Measurements from ENCODE around the gene PTPRO. TPM values are rescaled to one million over a fixed set of nuclear protein-coding genes. Genes with fewer than 3 reads are reported as not detected.

Gene PTPRO
- total RNA-seq, 2 experiments from 2014 or later = 0.47 to 0.63 TPM

DNA sequence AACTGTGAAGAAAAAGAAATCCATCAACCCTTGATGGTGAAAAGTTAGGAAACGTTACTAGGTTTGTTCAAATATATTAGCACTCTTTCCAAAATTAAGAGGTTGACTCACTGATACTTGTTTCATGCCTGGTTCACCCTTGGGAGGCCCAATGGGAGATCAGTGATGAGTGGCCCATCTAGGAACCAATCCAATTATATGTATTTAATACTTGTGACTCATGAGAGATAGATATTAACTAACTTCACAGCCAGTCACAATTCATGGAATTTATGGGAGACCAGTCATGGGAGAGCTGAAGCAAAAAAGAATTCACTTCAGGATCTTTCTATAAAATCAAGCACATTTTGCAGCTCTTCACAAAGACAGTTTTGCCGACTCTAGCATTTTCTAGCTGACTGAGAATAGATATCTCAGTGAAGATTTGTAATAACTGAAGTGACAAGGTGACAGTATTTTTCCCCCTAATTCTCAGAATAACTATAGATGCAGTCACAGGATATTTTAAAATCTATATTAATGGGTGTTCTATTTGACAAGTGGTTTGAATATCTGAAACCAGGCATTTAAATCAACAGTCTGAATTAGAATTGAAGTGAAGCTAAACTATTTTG lies 236.7 kb downstream of the PTPRO start:
- Mint-ChIP-seq H3K27ac (peak overlapping the region; percentile 33), H3K36me3 (ENCODE audit: low read depth) (peaks cover 3% of the 10 kb centered on the region), H3K4me3 (no peak overlapping the region), H3K9me3 (no peaks in the 10 kb centered on the region), H3K4me1 (ENCODE audit: low read depth) (peaks cover 38% of the 10 kb centered on the region), H3K27me3 (no peaks in the 10 kb centered on the region)
- DNase-seq = no peak
- TF ChIP-seq, protein P1, sequence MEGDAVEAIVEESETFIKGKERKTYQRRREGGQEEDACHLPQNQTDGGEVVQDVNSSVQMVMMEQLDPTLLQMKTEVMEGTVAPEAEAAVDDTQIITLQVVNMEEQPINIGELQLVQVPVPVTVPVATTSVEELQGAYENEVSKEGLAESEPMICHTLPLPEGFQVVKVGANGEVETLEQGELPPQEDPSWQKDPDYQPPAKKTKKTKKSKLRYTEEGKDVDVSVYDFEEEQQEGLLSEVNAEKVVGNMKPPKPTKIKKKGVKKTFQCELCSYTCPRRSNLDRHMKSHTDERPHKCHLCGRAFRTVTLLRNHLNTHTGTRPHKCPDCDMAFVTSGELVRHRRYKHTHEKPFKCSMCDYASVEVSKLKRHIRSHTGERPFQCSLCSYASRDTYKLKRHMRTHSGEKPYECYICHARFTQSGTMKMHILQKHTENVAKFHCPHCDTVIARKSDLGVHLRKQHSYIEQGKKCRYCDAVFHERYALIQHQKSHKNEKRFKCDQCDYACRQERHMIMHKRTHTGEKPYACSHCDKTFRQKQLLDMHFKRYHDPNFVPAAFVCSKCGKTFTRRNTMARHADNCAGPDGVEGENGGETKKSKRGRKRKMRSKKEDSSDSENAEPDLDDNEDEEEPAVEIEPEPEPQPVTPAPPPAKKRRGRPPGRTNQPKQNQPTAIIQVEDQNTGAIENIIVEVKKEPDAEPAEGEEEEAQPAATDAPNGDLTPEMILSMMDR (IDR thresholded peaks at IDR 0.05) = no peak
- ChIA-PET POLR2A (interaction anchor here (0.7 to 1.3 kb wide), 3 partner anchors 9 to 930 kb away, joined by 3 read pairs; no protein-coding TSS in a partner anchor), CTCF (interaction anchor here (1.1 to 5.1 kb wide), 8 partner anchors 9 to 26 kb away, joined by 3 to 46 read pairs (median 6); no protein-coding TSS in a partner anchor)
- intact Hi-C loops (cut with micrococcal nuclease) = no loop called here
- ATAC-seq = no peak

DNA sequence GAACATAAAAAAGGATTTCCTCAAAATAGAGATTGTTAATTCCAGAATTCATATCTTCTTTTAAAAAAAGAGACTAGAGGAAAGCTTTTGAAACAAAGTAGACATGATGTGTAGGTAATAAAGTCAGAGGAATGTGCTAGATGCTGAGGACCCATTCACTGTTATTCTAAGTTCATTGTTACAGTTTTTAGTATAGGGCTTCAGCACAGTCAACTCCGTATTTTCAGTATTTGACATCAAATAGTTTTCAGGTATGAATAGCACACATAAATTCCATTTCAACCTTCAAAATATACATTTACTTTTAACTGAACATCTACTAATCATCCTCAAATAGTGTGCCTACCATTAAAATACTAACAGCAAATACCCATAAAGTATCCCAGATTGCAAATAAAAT lies 239.1 kb downstream of the PTPRO start:
- no peak for DNase-seq
- POLR2A ChIA-PET = interaction anchor here (0.8 to 1.4 kb wide), 3 partner anchors 10 to 320 kb away, joined by 3 read pairs; no protein-coding TSS in a partner anchor
- TF ChIP-seq, protein P1 (IDR thresholded peaks at IDR 0.05) = no peak
- intact Hi-C loops (cut with micrococcal nuclease) = no loop called here
- Mint-ChIP-seq H3K27me3 (no peaks in the 10 kb centered on the region), H3K4me3 (peak overlapping the region; percentile 54), H3K4me1 (ENCODE audit: low read depth) (peaks cover 47% of the 10 kb centered on the region), H3K27ac (peak overlapping the region; percentile 90), H3K9me3 (no peaks in the 10 kb centered on the region), H3K36me3 (ENCODE audit: low read depth) (peaks cover 3% of the 10 kb centered on the region)
- no peak for ATAC-seq
- CTCF ChIA-PET = interaction anchor here (0.7 to 5.1 kb wide), 4 partner anchors 10 to 28 kb away, joined by 3 to 46 read pairs (median 13); no protein-coding TSS in a partner anchor

GRCh38 chr12:15562263-15562662 lies 240.0 kb downstream of the PTPRO start:
- Mint-ChIP-seq H3K27me3 (no peaks in the 10 kb centered on the region), H3K36me3 (ENCODE audit: low read depth) (peaks cover 6% of the 10 kb centered on the region), H3K9me3 (no peaks in the 10 kb centered on the region), H3K27ac (peak overlapping the region; percentile 90), H3K4me3 (peak overlapping the region; percentile 54), H3K4me1 (ENCODE audit: low read depth) (peaks cover 47% of the 10 kb centered on the region)
- POLR2A ChIA-PET = interaction anchor here (0.8 to 1.4 kb wide), 2 partner anchors 11 to 320 kb away, joined by 3 read pairs; no protein-coding TSS in a partner anchor
- peak; percentile 63 for ATAC-seq
- peak; percentile 23 for DNase-seq
- CTCF ChIA-PET = interaction anchor here (0.7 to 5.1 kb wide), 6 partner anchors 9 to 39 kb away, joined by 3 to 46 read pairs (median 9); no protein-coding TSS in a partner anchor
- intact Hi-C loops (cut with micrococcal nuclease) = no loop called here
- TF ChIP-seq, protein P1 (IDR thresholded peaks at IDR 0.05) = no peak

- TF ChIP-seq, protein P1 (IDR thresholded peaks at IDR 0.05) = no peak
- Mint-ChIP-seq H3K36me3 (ENCODE audit: low read depth) (peaks cover 5% of the 10 kb centered on the region), H3K9me3 (no peaks in the 10 kb centered on the region), H3K4me3 (peak overlapping the region; percentile 54), H3K27ac (peak overlapping the region; percentile 90), H3K27me3 (no peaks in the 10 kb centered on the region), H3K4me1 (ENCODE audit: low read depth) (peaks cover 47% of the 10 kb centered on the region)
- DNase-seq (peak; percentile 54), ATAC-seq (peak; percentile 83)
- ChIA-PET POLR2A (interaction anchor here (1.3 to 1.4 kb wide), 2 partner anchors 11 to 18 kb away, joined by 3 to 5 read pairs; no protein-coding TSS in a partner anchor), CTCF (interaction anchor here (0.8 to 3.6 kb wide), 9 partner anchors 9 to 41 kb away, joined by 3 to 21 read pairs (median 4); no protein-coding TSS in a partner anchor)
- intact Hi-C loops (cut with micrococcal nuclease) = no loop called here
These were observed 241.4 kb downstream of the PTPRO start for GRCh38 chr12:15563663-15564062.

- peaks cover 56% of the 10 kb centered on the region for H3K4me1 Mint-ChIP-seq (ENCODE audit: low read depth)
- TF ChIP-seq, protein P1 (IDR thresholded peaks at IDR 0.05) = no peak
- H3K27me3 Mint-ChIP-seq = no peaks in the 10 kb centered on the region
- intact Hi-C loops (cut with micrococcal nuclease) = no loop called here
- no peak overlapping the region for H3K4me3 Mint-ChIP-seq
- H3K27ac Mint-ChIP-seq = peak overlapping the region; percentile 35
- DNase-seq = no peak
- ChIA-PET CTCF (interaction anchor here (1.0 to 3.2 kb wide), 8 partner anchors 9 to 42 kb away, joined by 3 to 28 read pairs (median 4); no protein-coding TSS in a partner anchor), POLR2A (interaction anchor here (1.5 to 1.6 kb wide), 2 partner anchors 28 to 215 kb away, joined by 3 read pairs; partner anchors contain the start of gene EPS8)
- peaks cover 19% of the 10 kb centered on the region for H3K36me3 Mint-ChIP-seq (ENCODE audit: low read depth)
- H3K9me3 Mint-ChIP-seq = peaks cover 5% of the 10 kb centered on the region
- ATAC-seq = no peak
These were observed 252.0 kb downstream of the PTPRO start for GRCh38 chr12:15574353-15574752.

Data from activated CD8-positive, alpha-beta T cell treated with anti-CD3 and anti-CD28 coated beads for 36 hours (primary cell).